HuH-7 (cell line): ENCODE data around the gene YLPM1.

Source experiments
- DNase-seq: peaks from one replicate; pipeline ENCODE4 v3.0.0; 2011; ENCODE audit warnings: low spot score

YLPM1 gene

DNA sequence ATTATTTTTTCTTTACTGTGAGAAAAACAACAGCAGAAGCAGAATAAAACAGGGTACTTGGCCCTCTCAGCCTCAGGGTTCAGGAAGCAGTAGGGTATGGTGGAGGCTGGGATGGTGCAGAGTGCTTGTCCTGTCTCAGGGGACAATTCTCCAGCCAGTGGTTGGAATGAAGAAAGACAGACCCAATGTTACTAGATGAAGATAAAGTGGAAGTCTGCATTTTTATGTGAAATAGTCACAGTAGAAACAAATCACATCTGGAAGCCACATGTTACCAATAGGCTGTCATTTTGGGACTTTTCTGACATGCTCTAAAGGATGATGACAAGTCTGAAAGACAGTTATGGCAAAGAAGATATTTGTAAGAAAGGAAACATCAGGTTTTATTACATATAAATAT, 80.5 kb downstream of the YLPM1 start:
- no peak for DNase-seq

DNA sequence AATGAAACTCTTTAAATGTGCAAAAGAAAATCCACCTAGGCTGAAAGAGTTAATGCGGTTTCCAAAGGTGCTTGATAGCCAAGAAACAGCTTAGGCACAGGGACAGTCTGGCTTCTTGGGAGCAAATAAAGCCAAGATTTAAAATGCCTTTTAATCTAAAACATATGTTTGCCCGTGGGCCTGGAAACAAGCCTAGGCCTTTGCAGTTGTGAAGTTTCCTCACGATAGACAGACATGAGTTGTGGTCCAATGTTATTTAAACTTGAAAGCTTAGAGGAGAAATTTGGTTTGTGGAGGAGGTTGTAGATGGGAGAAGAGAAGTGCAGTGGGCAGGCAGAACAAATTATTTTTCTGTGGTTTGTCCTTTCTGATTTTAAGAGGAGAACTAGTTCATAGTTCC, 83.1 kb downstream of the YLPM1 start:
- DNase-seq, result no peak

DNA sequence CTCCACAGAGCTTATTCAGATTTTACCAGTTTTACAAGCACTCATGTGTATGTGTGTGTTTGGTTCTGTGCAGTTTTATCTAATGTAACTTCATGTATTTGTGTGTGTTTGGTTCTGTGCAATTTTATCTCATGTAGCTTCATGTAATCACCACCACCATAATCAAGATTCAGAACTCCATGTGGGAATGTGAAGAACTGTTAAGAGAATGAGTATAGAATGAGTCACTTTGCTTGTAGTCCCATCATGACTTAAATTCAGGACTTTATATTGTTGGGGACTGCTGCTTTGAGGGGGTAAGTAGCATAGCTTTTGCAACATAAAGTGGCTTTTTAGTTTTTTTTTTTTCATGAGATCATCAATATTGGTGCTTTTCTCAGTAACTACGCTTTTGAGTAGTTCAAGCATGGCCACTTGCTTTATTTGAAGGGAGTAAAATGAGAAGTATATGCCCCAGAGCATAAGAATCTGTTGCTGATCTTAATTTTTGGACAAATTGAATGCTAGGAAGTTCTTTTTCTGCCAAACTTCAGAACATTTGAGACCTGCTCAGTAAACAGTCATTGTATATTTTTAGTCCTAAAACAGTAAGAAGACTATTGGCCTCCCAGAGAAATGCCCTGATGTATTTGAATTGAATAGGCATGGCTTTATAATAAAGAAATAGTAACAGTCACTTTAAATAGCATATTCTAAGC, 84.0 kb downstream of the YLPM1 start:
- no peak for DNase-seq

DNA sequence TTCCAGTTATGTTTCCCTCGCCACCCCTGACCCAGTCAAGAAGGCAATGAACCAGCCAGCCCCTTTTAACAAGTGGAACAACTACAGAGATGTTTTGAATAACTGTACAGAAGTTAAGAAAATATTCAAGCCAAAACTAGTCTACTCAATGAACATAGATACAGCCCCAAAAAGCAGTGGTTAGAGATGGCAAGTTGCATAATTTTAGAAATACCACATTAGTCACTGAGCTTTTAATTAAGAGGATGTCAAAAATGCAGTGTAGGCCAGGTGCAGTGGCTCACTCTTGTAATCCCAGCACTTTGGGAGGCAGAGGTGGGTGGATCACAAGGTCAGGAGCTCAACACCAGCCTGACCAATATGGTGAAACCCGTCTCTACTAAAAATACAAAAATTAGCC, 85.7 kb downstream of the YLPM1 start:
- DNase-seq, result no peak

DNA sequence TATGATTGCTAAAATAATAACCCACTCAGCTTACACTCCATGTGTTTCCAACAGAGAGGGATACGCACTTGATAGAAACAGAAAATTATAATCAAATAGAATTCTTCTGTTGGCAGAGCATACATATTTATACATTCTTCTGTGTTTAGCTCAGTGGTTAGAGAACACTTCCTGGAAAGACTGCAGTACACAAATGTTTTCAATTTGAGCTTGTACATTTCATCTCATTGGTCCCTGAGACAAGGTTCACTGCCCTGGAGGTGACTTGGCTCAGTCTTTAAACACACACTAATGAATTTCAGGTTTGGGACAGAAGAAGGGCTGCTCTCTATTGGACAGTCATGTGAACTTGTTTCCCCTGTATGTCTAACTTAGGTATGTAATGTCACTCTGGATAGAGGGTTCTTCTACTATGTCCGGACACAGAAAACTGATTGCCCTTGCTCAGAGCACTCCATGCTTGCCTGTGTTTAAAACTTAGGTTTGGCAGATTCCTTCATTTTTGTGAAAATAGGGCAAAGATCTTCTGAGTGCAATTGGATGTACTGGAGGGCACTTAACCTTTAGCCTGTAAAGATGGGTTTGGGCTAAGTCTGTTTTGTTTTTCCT, 89.9 kb downstream of the YLPM1 start:
- no peak for DNase-seq

DNA sequence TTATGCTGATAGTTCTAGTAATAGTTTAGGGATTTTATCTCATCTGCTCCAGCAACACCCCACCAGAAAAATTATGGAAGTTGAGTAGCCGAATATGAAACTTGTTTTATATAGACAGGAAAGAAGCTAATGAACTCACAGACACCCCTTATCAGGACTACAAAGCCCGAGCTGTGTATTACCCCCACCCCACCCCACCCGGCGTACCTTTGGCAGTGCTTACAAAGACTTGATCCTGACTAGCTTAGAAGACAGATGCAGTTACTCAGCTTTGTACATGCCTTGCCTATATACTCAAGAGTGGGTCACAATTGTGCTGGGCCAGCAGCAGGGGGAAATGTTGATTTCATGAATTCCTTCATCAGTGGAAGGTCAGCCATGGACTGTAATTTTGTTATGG, 90.5 kb downstream of the YLPM1 start:
- DNase-seq, result no peak

DNA sequence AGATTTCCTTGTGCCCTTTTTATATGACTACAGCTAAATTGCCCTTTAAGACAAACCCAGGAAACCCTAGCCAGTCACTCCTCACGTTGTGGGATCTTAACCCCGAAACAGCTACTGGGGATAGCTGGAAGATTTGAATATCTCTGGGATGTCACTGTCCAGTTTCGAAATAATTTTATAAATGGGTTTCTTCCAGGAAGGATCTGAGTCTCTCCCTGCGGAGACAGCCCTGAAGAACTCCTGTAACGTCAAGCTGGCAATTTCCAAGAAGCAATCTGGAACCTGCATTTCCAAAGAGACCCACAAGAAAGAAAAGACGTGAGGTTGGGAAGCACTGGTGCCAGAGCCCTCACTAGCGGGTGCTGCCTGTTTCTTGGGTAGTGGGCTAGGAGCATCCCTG, 91.9 kb downstream of the YLPM1 start:
- DNase-seq, result no peak

DNA sequence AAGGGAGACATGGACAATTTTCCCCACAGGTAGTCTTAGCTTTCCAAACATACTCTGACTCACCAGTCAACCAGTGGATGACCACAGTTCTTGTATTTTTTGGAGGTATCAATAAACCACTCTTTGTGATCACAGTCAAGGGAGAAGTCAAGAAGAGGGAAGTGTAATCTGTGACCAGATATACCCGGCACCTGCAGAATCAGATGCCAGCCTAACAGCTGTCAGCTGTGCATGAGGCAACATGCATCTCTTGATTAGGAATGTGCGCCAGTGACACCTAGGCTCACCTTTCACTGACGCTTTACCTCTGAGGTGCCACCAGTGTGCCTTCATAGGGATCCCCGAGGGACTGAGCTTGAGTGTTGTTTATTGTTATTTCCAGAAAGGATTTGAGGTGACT, 92.8 kb downstream of the YLPM1 start:
- DNase-seq, result no peak

DNA sequence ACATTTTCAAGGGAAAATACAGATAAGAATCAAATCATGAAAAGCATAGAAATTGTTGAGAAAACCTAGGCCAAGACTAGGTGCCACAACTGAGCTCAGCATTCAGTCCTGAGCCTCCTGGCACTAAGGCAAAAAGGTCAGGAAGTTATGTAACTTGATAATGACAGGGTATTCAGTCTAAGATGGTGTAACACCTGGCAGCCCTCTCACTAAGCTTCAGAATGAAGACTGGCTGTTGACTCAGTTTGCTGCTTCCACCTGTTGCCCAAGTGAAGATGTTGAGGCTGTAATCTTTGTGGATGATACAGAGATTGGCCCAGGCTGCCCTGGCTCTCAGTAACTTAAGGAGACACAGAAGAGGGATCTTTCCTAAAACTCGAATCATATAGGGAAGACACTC, 93.2 kb downstream of the YLPM1 start:
- no peak for DNase-seq

DNA sequence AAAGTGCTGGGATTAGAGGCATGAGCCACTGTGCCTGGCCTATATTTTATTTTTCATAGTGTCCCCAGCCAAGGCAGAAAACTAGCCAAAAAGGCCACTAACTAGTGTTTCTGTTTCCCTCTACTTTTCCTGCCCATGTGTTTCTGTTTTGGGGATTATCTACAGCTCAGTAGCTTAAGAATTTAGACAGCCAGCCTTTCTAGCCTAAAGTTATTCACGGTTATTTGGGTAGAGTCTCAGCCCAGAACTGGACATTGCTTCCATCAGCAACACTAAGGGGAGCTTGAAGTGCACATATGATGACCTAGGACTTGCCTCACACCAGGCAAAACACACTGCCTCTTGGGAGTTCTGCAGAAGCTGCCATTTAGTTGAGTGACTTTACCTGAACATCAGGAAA, 94.9 kb downstream of the YLPM1 start:
- no peak for DNase-seq

DNA sequence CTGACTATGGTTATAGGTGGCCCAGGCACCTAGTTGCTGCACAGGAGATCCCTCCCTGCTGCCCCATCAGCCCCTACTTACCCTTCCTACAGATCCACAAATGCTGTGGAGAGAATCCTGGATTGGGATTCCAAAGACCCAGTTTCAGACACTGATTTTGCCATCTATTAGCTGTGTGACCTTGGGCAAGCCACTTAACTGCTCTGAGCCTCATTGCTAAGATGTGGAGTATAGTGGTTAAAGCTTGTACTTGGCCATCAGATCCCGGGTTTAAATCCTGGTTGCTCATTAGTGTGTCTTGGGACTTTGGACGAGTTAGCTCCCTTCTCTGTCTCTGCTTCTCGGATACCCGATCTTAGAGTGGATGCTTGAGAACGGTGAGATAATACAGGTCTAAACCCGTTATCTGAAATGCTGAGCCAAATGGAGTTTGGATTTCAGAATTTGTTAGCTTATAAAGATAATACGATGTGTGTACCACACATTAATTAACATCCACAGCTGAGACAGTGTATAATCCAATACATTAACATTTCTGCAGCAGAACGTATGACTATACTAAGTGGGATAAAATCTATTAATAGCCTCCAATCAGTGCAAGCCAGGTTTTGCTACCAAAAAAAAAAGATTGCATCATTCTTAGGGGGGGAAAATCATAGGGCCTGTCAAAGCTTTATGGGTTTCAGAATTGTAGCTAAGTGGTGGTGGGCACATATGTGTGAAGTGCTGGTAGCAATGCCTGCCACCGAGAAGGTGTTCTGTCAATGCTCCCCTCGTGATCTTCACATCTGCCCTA, 96.8 kb downstream of the YLPM1 start:
- DNase-seq, result no peak

DNA sequence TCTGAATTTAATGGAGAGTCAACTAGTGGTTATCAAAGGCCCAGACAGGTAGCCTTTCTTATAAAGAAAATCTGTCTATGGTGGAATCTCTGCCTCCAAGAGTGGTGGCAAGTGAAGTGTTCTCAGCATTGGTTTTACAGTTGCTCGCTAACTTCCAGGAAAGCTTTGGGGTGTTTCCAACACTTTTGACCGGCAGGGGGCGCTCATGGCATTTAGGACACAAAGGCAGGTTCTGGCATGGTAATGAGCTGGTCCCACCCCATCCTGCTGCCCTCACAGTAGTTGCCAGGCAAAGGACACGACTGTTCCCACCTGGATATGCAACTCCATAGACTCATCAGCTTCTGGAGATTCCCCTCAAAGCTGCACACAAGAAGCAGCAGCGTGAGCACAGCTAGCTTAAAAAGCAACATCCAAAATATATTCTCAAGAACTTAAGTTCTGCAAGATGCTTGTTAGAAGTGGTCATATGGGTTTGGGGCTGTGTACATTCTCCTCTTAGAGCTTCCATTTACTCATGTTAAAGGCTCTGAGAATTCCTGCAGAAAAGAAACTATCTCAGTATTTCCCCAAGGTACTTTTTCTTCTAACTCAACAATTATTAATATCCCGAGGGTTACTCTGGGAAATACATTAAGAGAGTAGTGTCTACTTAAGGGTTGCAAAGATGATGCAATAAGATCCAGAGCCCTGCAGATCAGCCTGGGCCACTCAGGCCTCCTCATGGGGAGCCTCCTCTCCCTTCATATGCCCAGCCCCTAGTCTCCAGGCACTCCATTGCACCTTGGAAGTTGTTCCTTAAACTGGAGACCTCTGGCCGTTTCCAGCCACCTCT, 98.0 kb downstream of the YLPM1 start:
- DNase-seq, result peak; percentile 72

DNA sequence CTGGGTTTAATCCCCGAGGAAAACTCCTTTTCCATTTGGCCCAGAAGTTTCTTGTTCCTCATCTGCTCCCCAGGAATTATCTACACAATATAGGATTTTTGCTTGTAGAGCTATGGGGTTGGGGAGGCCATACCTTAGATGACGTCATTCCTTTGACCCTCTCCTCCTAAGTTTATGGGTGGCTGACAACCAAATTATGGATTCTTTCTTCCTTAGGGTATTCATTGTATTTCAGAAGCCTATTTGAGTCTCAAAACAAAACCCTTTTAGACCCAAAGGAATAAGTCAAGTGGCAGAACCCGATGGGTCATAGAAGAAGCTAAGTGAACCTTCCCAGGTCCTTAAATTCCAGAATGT, 98.6 kb downstream of the YLPM1 start:
- no peak for DNase-seq

DNA sequence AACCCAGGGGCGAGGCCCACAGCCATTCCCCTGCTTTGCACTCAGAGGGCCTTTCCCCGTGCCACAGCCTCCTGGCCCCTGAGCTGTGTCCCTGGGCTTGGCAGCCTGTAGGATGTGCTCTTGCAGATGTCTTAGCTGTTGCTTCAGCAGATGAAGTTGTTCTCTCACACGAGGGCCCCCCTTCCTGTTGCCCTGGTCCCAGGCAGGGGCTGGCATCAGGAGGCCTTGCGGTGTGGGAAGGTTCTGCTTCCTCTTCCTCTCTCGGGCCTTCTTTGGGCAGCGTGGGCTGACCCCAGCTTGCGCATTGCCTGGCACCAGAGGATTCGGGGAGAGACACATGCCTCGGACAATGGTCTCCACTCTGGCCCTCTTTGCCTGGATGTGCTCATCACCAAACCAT, 100.2 kb downstream of the YLPM1 start:
- no peak for DNase-seq

DNA sequence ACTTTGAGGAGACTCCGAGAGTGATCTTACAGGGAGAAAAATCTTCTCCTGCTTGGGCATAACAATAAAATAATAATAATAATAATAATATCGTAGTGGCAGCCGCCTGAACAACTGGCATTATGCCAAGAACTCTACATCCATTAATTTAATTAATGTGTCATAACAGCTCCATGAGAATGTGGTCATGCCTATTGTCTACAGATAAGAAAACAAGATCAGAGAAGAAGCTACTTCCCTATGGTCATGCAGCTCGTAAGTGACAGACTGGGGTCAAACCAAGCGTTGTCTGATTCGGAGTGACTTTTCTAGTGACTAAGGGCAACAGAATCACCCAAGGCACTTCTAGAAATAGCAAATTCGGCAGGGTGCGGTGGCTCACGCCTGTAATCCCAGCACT, 101.1 kb downstream of the YLPM1 start:
- DNase-seq, result no peak

DNA sequence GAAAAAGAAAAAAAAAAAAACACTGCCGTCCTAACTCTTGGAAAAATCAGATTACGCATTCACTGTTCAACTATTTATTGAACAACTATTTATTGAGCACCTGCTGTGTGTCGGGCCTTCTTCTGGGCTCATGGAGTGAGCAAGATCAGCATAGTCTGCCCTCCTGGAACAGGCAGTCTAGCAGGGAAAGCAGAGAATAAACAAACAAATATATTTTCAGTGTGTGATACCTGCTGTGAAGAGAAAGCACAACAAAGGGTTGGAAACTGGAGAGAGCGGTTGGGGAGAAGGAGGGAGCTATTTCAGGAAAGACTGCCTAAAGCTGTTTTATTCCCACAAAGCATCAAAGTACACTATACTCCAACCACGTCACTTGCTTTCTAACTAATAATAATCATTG, 102.0 kb downstream of the YLPM1 start:
- no peak for DNase-seq

DNA sequence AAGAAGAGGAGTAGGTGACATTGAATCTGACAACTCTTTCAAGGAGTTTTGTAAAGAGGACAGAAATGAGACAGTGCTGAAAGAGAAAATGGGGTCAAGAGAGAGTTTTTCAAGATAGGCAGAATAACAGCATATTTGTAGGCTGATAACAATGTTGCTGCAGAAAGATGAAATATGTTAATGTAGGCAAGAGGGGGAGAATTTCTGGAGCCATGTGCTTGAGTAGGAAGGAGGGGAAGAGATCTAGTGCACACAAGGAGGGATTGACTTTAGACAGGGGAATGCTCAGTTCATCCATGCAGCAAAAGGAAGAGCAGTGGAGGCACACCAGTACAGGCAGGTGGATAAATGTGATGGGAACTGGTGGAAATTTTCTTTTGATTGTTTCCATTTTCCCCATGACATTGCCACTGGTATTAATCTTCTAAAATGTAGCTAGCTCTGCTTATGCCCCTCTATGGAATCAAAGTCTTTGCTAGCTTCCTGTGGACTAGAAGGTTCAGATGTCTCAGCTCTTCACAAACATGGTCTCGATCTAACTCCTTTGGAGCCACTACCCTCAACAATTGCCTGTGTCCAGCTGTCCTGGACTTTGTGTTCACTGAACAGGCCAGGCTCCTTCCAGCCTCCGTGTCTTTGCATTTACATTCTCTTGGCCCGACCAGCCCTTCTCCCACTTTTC, 103.7 kb downstream of the YLPM1 start:
- no peak for DNase-seq

DNA sequence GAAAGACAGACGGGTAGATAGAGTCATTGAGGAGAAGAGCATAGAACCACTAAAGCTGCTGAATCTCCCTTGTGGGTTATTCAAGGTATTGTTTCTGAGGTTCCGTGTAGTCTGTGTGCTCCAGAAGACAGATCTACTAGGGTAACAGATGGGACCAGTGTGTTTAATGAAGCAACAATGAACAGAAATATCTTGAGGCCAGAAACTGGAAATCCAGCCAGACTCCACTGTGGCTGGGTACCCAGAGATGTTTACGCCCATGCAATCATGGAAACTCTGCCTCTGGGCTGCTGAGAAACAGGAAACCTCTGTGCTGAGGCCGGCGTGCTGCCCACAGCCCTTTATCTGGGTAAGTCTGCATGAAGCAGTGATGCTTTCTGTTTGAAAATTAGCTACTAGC, 104.6 kb downstream of the YLPM1 start:
- DNase-seq, result no peak

DNA sequence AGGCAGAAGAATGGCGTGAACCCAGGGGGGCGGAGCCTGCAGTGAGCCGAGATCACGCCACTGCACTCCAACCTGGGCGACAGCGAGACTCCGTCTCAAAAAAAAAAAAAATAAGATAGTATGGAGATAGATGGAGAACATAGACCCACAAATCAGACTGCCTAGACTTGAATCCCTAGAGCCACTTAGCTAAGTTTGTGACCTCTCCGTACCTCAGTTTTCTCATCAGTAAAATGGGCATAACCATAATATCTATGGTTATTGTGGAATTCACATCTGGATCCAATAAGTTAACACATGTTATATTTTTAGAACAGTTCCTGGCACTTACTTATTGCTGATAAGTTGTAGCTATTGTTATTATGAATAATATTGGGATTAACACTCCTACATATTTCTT, 105.6 kb downstream of the YLPM1 start:
- DNase-seq, result no peak

DNA sequence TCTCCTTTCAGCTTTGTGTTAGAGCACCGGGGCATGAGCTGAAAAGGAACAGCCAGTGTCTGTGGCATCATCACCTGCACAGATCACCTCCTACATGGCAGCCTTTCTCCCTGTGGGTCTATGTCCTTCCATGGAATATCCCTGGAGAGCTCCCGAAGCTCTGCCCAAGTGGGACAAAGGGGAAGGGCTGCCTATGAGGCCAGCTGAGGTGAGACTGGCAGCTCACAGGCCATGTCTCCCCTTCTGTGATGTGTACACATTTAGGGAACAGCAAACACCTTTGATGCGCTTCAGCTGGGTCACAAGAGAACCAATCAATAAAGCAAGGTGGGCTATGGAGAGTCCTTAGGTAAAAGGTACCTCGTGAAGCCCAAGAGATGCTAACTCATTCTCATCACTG, 108.7 kb downstream of the YLPM1 start:
- no peak for DNase-seq

DNA sequence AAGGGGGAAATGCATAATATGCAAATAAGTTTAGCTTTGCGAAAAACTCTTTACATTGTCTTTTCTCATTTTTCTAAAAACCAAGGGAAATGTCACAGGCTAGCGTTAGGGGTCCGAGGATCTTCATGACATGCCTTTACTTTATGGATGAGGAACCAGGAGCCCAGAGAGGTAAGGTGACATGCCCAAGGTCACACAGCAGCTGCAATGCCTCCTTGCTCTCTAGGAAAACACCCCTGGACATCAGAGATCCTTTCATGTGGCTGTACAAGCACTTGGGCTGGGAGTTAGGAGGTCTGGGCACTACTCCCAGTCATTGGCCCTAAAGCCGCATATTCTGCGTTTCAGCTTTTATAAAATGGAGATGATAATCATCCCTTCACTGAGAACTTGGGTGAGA, 112.1 kb downstream of the YLPM1 start:
- DNase-seq, result no peak
